ENCODE data around the gene ZBTB7C.

Gene ZBTB7C

GRCh38 chr18:48202350-48203260 lies 206.6 kb downstream of the ZBTB7C start:
- TF ChIP-seq FOXP2 (optimal IDR thresholded peaks at IDR 0.05; ENCODE audit: borderline replicate concordance, extremely low read depth, extremely low read length, insufficient read depth) (no peak), SIN3A (IDR thresholded peaks at IDR 0.05; ENCODE audit: borderline replicate concordance, insufficient read depth, low read length) (no peak), TAF1 (IDR thresholded peaks at IDR 0.05; ENCODE audit: borderline replicate concordance, insufficient read depth, low read length) (no peak), REST (IDR thresholded peaks at IDR 0.05; ENCODE audit: insufficient read depth in 1 of 2, low read depth in 2 of 2, low read length in 2 of 2) (no peak), POLR2AphosphoS5 (IDR thresholded peaks at IDR 0.05; ENCODE audit: low read depth, low read length) (no peak)

GRCh38 chr18:48202006-48202348 lies 207.2 kb downstream of the ZBTB7C start:
- TF ChIP-seq POLR2AphosphoS5 (IDR thresholded peaks at IDR 0.05; ENCODE audit: low read depth, low read length) (no peak), SIN3A (IDR thresholded peaks at IDR 0.05; ENCODE audit: borderline replicate concordance, insufficient read depth, low read length) (no peak), REST (IDR thresholded peaks at IDR 0.05; ENCODE audit: insufficient read depth in 1 of 2, low read depth in 2 of 2, low read length in 2 of 2) (no peak), TAF1 (IDR thresholded peaks at IDR 0.05; ENCODE audit: borderline replicate concordance, insufficient read depth, low read length) (no peak), FOXP2 (optimal IDR thresholded peaks at IDR 0.05; ENCODE audit: borderline replicate concordance, extremely low read depth, extremely low read length, insufficient read depth) (no peak)

GRCh38 chr18:48201337-48202005 lies 207.7 kb downstream of the ZBTB7C start:
- TF ChIP-seq TAF1 (IDR thresholded peaks at IDR 0.05; ENCODE audit: borderline replicate concordance, insufficient read depth, low read length) (no peak), REST (IDR thresholded peaks at IDR 0.05; ENCODE audit: insufficient read depth in 1 of 2, low read depth in 2 of 2, low read length in 2 of 2) (no peak), SIN3A (IDR thresholded peaks at IDR 0.05; ENCODE audit: borderline replicate concordance, insufficient read depth, low read length) (no peak), FOXP2 (optimal IDR thresholded peaks at IDR 0.05; ENCODE audit: borderline replicate concordance, extremely low read depth, extremely low read length, insufficient read depth) (no peak), POLR2AphosphoS5 (IDR thresholded peaks at IDR 0.05; ENCODE audit: low read depth, low read length) (no peak)

GRCh38 chr18:48200631-48201336 lies 208.4 kb downstream of the ZBTB7C start:
- no peak for TF ChIP-seq TAF1 (IDR thresholded peaks at IDR 0.05; ENCODE audit: borderline replicate concordance, insufficient read depth, low read length)
- TF ChIP-seq SIN3A (IDR thresholded peaks at IDR 0.05; ENCODE audit: borderline replicate concordance, insufficient read depth, low read length) = no peak
- TF ChIP-seq FOXP2 (optimal IDR thresholded peaks at IDR 0.05; ENCODE audit: borderline replicate concordance, extremely low read depth, extremely low read length, insufficient read depth) = no peak
- no peak for TF ChIP-seq POLR2AphosphoS5 (IDR thresholded peaks at IDR 0.05; ENCODE audit: low read depth, low read length)
- TF ChIP-seq REST (IDR thresholded peaks at IDR 0.05; ENCODE audit: insufficient read depth in 1 of 2, low read depth in 2 of 2, low read length in 2 of 2) = no peak
